Nephron progenitor cell (in vitro differentiated cells): ENCODE data around the gene PRDM16.
"Not testable (repeated sequence)": the region's sequence is repeated elsewhere in the genome, so short reads cannot be mapped to it uniquely, and the experiment has no call there.

ENCODE experiments used
- DNase-seq: peaks from one replicate; pipeline ENCODE4 v3.0.0; 2021
- H3K27ac Mint-ChIP-seq: 2 replicates; pipeline ENCODE4 v1.8.0; 2021; ENCODE audit warnings: mild to moderate bottlenecking, moderate library complexity, mixed read lengths
- H3K27me3 Mint-ChIP-seq: 2 replicates; pipeline ENCODE4 v1.8.0; 2021; ENCODE audit warnings: mild to moderate bottlenecking, low read depth, mixed read lengths; ENCODE audit not compliant: poor library complexity
- H3K36me3 Mint-ChIP-seq: 2 replicates; pipeline ENCODE4 v1.8.0; 2021; ENCODE audit warnings: low read depth, mixed read lengths
- H3K4me1 Mint-ChIP-seq: 2 replicates; pipeline ENCODE4 v1.8.0; 2021; ENCODE audit warnings: mixed read lengths
- H3K4me3 Mint-ChIP-seq: 2 replicates; pipeline ENCODE4 v1.8.0; 2021; ENCODE audit warnings: mild to moderate bottlenecking, moderate library complexity, mixed read lengths
- H3K9me3 Mint-ChIP-seq: 2 replicates; pipeline ENCODE4 v1.8.0; 2021; ENCODE audit warnings: mild to moderate bottlenecking, moderate library complexity, mixed read lengths
- TF ChIP-seq, protein P1 (sequence below): fragments of 200-600 bp; sonication (generic); IDR thresholded peaks from 2 replicates; pipeline ENCODE4 v1.5.0; 2021; ENCODE audit warnings: antibody characterized with exemption

The PRDM16 gene

GRCh38 chr1:3284691-3285090 is 215.7 kb downstream of the PRDM16 start:
- TF ChIP-seq, protein P1, sequence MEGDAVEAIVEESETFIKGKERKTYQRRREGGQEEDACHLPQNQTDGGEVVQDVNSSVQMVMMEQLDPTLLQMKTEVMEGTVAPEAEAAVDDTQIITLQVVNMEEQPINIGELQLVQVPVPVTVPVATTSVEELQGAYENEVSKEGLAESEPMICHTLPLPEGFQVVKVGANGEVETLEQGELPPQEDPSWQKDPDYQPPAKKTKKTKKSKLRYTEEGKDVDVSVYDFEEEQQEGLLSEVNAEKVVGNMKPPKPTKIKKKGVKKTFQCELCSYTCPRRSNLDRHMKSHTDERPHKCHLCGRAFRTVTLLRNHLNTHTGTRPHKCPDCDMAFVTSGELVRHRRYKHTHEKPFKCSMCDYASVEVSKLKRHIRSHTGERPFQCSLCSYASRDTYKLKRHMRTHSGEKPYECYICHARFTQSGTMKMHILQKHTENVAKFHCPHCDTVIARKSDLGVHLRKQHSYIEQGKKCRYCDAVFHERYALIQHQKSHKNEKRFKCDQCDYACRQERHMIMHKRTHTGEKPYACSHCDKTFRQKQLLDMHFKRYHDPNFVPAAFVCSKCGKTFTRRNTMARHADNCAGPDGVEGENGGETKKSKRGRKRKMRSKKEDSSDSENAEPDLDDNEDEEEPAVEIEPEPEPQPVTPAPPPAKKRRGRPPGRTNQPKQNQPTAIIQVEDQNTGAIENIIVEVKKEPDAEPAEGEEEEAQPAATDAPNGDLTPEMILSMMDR: no peak
- DNase-seq: no peak
- Mint-ChIP-seq H3K4me1 (peaks cover 8% of the 10 kb centered on the region), H3K27ac (no peak overlapping the region), H3K27me3 (peaks cover 68% of the 10 kb centered on the region), H3K4me3 (no peak overlapping the region), H3K9me3 (no peaks in the 10 kb centered on the region), H3K36me3 (no peaks in the 10 kb centered on the region)

- Mint-ChIP-seq H3K4me3 (no peak overlapping the region), H3K4me1 (peaks cover 8% of the 10 kb centered on the region), H3K9me3 (no peaks in the 10 kb centered on the region), H3K27me3 (peaks cover 65% of the 10 kb centered on the region), H3K27ac (no peak overlapping the region), H3K36me3 (no peaks in the 10 kb centered on the region)
- no peak for DNase-seq
- TF ChIP-seq, protein P1: no peak
These were observed 216.2 kb downstream of the PRDM16 start for GRCh38 chr1:3285106-3285740.

DNA sequence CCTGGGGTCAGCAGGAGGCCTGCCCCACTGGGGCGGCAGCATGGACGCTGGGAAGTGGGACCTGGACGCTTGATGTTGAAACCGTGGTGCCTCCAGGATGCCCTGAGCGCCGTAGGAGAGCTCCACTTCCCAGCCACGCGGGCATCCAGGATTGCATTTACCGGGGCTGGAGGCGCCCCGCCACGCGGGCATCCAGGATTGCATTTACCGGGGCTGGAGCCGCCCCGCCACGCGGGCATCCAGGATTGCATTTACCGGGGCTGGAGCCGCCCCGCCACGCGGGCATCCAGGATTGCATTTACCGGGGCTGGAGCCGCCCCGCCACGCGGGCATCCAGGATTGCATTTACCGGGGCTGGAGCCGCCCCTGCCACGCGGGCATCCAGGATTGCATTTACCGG is 218.1 kb downstream of the PRDM16 start:
- H3K4me1 Mint-ChIP-seq, H3K27ac Mint-ChIP-seq, H3K36me3 Mint-ChIP-seq, H3K9me3 Mint-ChIP-seq, H3K4me3 Mint-ChIP-seq, DNase-seq: not testable (repeated sequence)
- H3K27me3 Mint-ChIP-seq: peaks cover 52% of the 10 kb centered on the region

GRCh38 chr1:3287656-3288160 is 218.7 kb downstream of the PRDM16 start:
- peaks cover 50% of the 10 kb centered on the region for H3K27me3 Mint-ChIP-seq
- peaks cover 15% of the 10 kb centered on the region for H3K4me1 Mint-ChIP-seq
- no peaks in the 10 kb centered on the region for H3K9me3 Mint-ChIP-seq
- no peak for DNase-seq
- no peak overlapping the region for H3K4me3 Mint-ChIP-seq
- H3K36me3 Mint-ChIP-seq: no peaks in the 10 kb centered on the region
- no peak overlapping the region for H3K27ac Mint-ChIP-seq
- TF ChIP-seq, protein P1: no peak

- H3K4me1 Mint-ChIP-seq: peaks cover 21% of the 10 kb centered on the region
- no peaks in the 10 kb centered on the region for H3K36me3 Mint-ChIP-seq
- no peak overlapping the region for H3K4me3 Mint-ChIP-seq
- TF ChIP-seq, protein P1: no peak
- no peak overlapping the region for H3K27ac Mint-ChIP-seq
- H3K9me3 Mint-ChIP-seq: no peaks in the 10 kb centered on the region
- DNase-seq: no peak
- H3K27me3 Mint-ChIP-seq: peaks cover 36% of the 10 kb centered on the region
These were observed 220.5 kb downstream of the PRDM16 start for GRCh38 chr1:3289502-3289901.

- H3K4me1 Mint-ChIP-seq: peaks cover 24% of the 10 kb centered on the region
- no peak overlapping the region for H3K4me3 Mint-ChIP-seq
- TF ChIP-seq, protein P1: no peak
- peaks cover 31% of the 10 kb centered on the region for H3K27me3 Mint-ChIP-seq
- no peaks in the 10 kb centered on the region for H3K9me3 Mint-ChIP-seq
- H3K27ac Mint-ChIP-seq: no peak overlapping the region
- H3K36me3 Mint-ChIP-seq: no peaks in the 10 kb centered on the region
- DNase-seq: no peak
These were observed 221.4 kb downstream of the PRDM16 start for GRCh38 chr1:3290438-3290837.
